Calu3 (cell line): ENCODE measurements around the gene CXCL16. TPM values are rescaled to one million over a fixed set of nuclear protein-coding genes. Genes with fewer than 3 reads are reported as not detected.

Source experiments
- BruUV-seq: library from RNA; stranded (reverse); fragments of 400-500 nt; replicated peaks from 2 replicates; lab custom pipeline; 2021; lab: Mats Ljungman, UMichigan
- CTCF ChIA-PET: fragments of 300-600 bp; sonication (Branson Sonifier 250); formaldehyde crosslinking; loops from one replicate; lab custom pipeline; 2022; ENCODE audit warnings: antibody characterized with exemption; lab: Charles Lee
- DNase-seq: peaks from one replicate; pipeline ENCODE4 v3.0.0; 2022
- H3K27ac Mint-ChIP-seq: one replicate; pipeline ENCODE4 v1.8.0; 2022; ENCODE audit warnings: mixed read lengths; ENCODE audit not compliant: unreplicated experiment
- H3K27me3 Mint-ChIP-seq: one replicate; pipeline ENCODE4 v1.8.0; 2022; ENCODE audit warnings: mixed read lengths; ENCODE audit not compliant: unreplicated experiment
- H3K36me3 Mint-ChIP-seq: one replicate; pipeline ENCODE4 v1.8.0; 2022; ENCODE audit warnings: mild to moderate bottlenecking, moderate library complexity, mixed read lengths; ENCODE audit not compliant: insufficient read depth, unreplicated experiment
- H3K4me1 Mint-ChIP-seq: one replicate; pipeline ENCODE4 v1.8.0; 2022; ENCODE audit warnings: mild to moderate bottlenecking, low read depth, mixed read lengths; ENCODE audit not compliant: unreplicated experiment
- H3K4me3 Mint-ChIP-seq: one replicate; pipeline ENCODE4 v1.8.0; 2022; ENCODE audit warnings: mild to moderate bottlenecking, low read depth, moderate library complexity, mixed read lengths; ENCODE audit not compliant: unreplicated experiment
- H3K9me3 Mint-ChIP-seq: one replicate; pipeline ENCODE4 v1.8.0; 2022; ENCODE audit warnings: low read depth, mixed read lengths; ENCODE audit not compliant: unreplicated experiment
- CTCF ChIP-seq: fragments of 200-600 bp; IDR thresholded peaks from one replicate; pipeline ENCODE4 v1.8.0; 2022; ENCODE audit warnings: antibody characterized with exemption; ENCODE audit not compliant: unreplicated experiment
- intact Hi-C: fragments of 100-400 bp; cut with micrococcal nuclease; formaldehyde crosslinking; loops from one replicate; pipeline ENCODE4 v1.10.0; 2022; ENCODE audit not compliant: unreplicated experiment
- total RNA-seq: library from RNA; stranded (reverse); gene quantifications from 2 replicates; pipeline ENCODE4 v1.2.3, GENCODE V29; 2022

Gene CXCL16
- total RNA-seq, 1 experiment from 2014 or later, result 73.1 TPM

GRCh38 chr17:4741544-4741943, 1.8 kb upstream of the CXCL16 start:
- Mint-ChIP-seq H3K9me3 (no peaks in the 10 kb centered on the region), H3K4me1 (peaks cover under 1% of the 10 kb centered on the region), H3K27ac (no peak overlapping the region), H3K4me3 (no peak overlapping the region), H3K27me3 (no peaks in the 10 kb centered on the region), H3K36me3 (peaks cover 32% of the 10 kb centered on the region)
- CTCF ChIA-PET, result no interaction called here
- TF ChIP-seq CTCF, result no peak
- intact Hi-C loops, result no loop called here
- no peak for DNase-seq
- BruUV-seq, result no TSS peak

- no peaks in the 10 kb centered on the region for H3K27me3 Mint-ChIP-seq
- H3K27ac Mint-ChIP-seq, result peak overlapping the region; percentile 78
- H3K36me3 Mint-ChIP-seq, result peaks cover 40% of the 10 kb centered on the region
- no peak for TF ChIP-seq CTCF
- peak overlapping the region; percentile 77 for H3K4me3 Mint-ChIP-seq
- intact Hi-C loops, result no loop called here
- CTCF ChIA-PET, result no interaction called here
- H3K4me1 Mint-ChIP-seq, result peaks cover 8% of the 10 kb centered on the region
- no peaks in the 10 kb centered on the region for H3K9me3 Mint-ChIP-seq
- no peak for DNase-seq
- no TSS peak for BruUV-seq
Observed at GRCh38 chr17:4740584-4740983, 856 bp upstream of the CXCL16 start.

- peak overlapping the region; percentile 78 for H3K27ac Mint-ChIP-seq
- intact Hi-C loops, result no loop called here
- H3K4me3 Mint-ChIP-seq, result peak overlapping the region; percentile 77
- no TSS peak for BruUV-seq
- DNase-seq, result no peak
- H3K27me3 Mint-ChIP-seq, result no peaks in the 10 kb centered on the region
- H3K9me3 Mint-ChIP-seq, result no peaks in the 10 kb centered on the region
- CTCF ChIA-PET, result no interaction called here
- no peak for TF ChIP-seq CTCF
- peaks cover 8% of the 10 kb centered on the region for H3K4me1 Mint-ChIP-seq
- peaks cover 46% of the 10 kb centered on the region for H3K36me3 Mint-ChIP-seq
Observed at GRCh38 chr17:4740025-4740351, 260 bp upstream of the CXCL16 start.

- Mint-ChIP-seq H3K9me3 (no peaks in the 10 kb centered on the region), H3K4me1 (peaks cover 8% of the 10 kb centered on the region), H3K27me3 (no peaks in the 10 kb centered on the region), H3K36me3 (peaks cover 50% of the 10 kb centered on the region), H3K4me3 (peak overlapping the region; percentile 77), H3K27ac (peak overlapping the region; percentile 82)
- CTCF ChIA-PET, result interaction anchor here (1.0 to 2.0 kb wide), 2 partner anchors 52 to 58 kb away, joined by 3 to 11 read pairs; partner anchors contain the start of gene PSMB6
- intact Hi-C loops, result loop anchor here (10.0 kb wide), 1 partner anchor 146 kb away; no protein-coding TSS in a partner anchor
- TF ChIP-seq CTCF, result no peak
- peak; percentile 65 for DNase-seq
- TSS peak; percentile 76 for BruUV-seq
Observed at GRCh38 chr17:4738136-4739121, 1.3 kb downstream of the CXCL16 start.
